Fibroblast of pulmonary artery (primary cell): ENCODE results near the gene KLK3.

Experiments
- DNase-seq: peaks from one replicate; pipeline ENCODE4 v3.0.0-alpha.2; 2010; ENCODE audit warnings: low read depth
- H3K4me3 ChIP-seq: replicated peaks from 2 replicates; pipeline ENCODE4 v1.5.1; 2011; ENCODE audit warnings: low read depth, mild to moderate bottlenecking, control low read depth, low read length, moderate library complexity
- CTCF ChIP-seq: IDR thresholded peaks from 2 replicates; pipeline ENCODE4 v1.5.1; 2011; ENCODE audit warnings: mild to moderate bottlenecking, control low read depth, low read length, inconsistent platforms; ENCODE audit errors: missing control alignments

KLK3 gene

GRCh38 chr19:50909240-50910070 is 54.7 kb downstream of the KLK3 start:
- TF ChIP-seq CTCF = no peak
- DNase-seq = peak; percentile 13
- no peak overlapping the region for H3K4me3 ChIP-seq
